Epidermal melanocyte (primary cell): Measurements from ENCODE around the gene TRIM54.

Experiments used
- DNase-seq: peaks from one replicate; pipeline ENCODE4 v3.0.0; 2011; ENCODE audit warnings: low spot score; ENCODE audit not compliant: insufficient read length

TRIM54 gene

DNA sequence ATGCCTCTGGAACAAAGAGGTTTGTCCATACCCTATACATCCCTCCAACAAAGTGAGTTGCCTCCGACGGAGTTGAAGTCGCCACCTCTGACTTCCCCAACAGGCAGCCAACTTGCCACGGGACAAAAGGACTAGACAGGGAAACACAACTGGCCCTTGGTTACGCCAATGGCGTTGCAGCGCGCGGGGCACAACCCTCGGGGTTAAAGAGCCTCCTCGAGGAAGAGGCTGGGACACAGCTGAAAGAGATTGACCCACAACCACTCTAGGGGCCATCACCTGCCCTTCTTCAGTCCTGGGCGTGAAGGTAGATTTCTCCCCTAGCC, 73.8 kb downstream of the TRIM54 start:
- DNase-seq, result no peak

DNA sequence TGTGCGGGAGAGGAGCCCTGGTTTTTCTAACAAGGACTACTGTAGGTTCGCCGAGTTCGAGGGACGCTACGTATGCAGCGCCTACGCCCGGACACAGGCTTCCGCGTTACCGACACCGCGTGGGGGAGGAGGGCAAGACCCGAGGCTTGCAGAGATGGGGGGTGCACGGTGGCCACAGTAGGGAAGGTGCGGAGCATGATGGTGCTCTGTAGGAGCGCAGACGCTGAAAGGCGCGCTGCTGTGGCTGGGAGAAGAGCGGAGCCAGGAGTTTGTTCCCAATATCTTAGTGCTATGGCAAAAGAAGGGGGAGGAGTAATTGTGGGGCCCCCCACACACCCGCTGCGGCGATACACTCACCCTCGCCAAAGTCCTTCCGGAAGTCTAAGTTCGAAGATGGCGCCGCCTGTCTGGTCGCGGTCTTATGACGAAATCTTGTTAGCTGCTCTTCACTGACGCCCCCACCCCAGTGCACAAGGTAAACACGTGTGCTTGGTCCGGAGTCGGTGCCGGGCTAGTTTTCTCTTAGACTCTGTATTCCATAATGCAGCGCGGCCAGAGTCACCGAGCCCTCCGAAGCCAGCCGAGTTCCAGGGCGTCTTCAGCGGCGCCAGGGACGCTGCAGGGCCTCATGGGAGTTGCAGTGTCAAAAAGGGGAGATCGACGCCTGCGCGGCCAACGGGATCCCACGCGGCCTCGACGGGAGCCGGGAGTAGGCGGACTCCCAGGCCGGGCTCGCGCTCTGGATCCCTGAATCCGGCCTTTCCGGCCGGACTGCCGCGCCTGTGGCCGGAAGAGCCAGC, 74.4 kb downstream of the TRIM54 start, which contains the start of gene GTF3C2:
Gene GTF3C2 (minus strand): TSS at position 383 of the 800 bp plus-strand sequence. CDS start 13,210 bp downstream, outside the sequence.
- DNase-seq, result peak; percentile 89
